Suprapubic skin (tissue), 4 donors: ENCODE measurements around the gene COA8. TPM values are rescaled to one million over a fixed set of nuclear protein-coding genes. Genes with fewer than 3 reads are reported as not detected.
"Not testable (repeated sequence)": the region's sequence is repeated elsewhere in the genome, so short reads cannot be mapped to it uniquely, and the experiment has no call there.

ENCODE experiments used
- DNase-seq, 2 donors: peaks; one replicate each; pipeline ENCODE4 v3.0.0-alpha.2; 2019; ENCODE audit warnings: low spot score in 2 of 2
- H3K27ac ChIP-seq: fragments of 200-600 bp; sonication (generic); one replicate; pipeline ENCODE4 v1.5.1; 2019
- H3K27me3 ChIP-seq: fragments of 200-600 bp; sonication (generic); one replicate; pipeline ENCODE4 v1.5.1; 2019
- H3K36me3 ChIP-seq: fragments of 200-600 bp; sonication (generic); one replicate; pipeline ENCODE4 v1.5.1; 2019
- H3K4me1 ChIP-seq: fragments of 200-600 bp; sonication (generic); one replicate; pipeline ENCODE4 v1.5.1; 2019
- H3K4me3 ChIP-seq: fragments of 200-600 bp; sonication (generic); one replicate; pipeline ENCODE4 v1.5.1; 2019; ENCODE audit warnings: mild to moderate bottlenecking
- H3K9me3 ChIP-seq: fragments of 200-600 bp; sonication (generic); one replicate; pipeline ENCODE4 v1.5.1; 2019
- CTCF ChIP-seq, 2 donors: fragments of 200-600 bp in 1 of 2; fragments of 450-650 bp in 1 of 2; sonication (generic) in 1 of 2; IDR thresholded peaks; one replicate each; pipeline ENCODE4 v1.5.1; 2016 to 2019; ENCODE audit warnings: antibody characterized with exemption in 2 of 2, mild to moderate bottlenecking in 1 of 2, moderate library complexity in 1 of 2
- EP300 ChIP-seq: sonication (generic); formaldehyde crosslinking; IDR thresholded peaks from one replicate; pipeline ENCODE4 v1.6.1; 2017; ENCODE audit warnings: antibody characterized with exemption
- POLR2A ChIP-seq, 2 donors: fragments of 450-650 bp; IDR thresholded peaks; one replicate each; pipeline ENCODE4 v1.6.1; 2017; ENCODE audit warnings: antibody characterized with exemption in 2 of 2, mild to moderate bottlenecking in 2 of 2, moderate library complexity in 2 of 2
- POLR2AphosphoS5 ChIP-seq, 3 donors: sonication (generic); formaldehyde crosslinking; IDR thresholded peaks; one replicate each; pipeline ENCODE4 v1.6.1; 2017; ENCODE audit warnings: antibody characterized with exemption in 3 of 3
- WGBS: methylation state at CpG from one replicate; pipeline ENCODE4 v1.1.5; 2018; 5-methylcytosine and 5-hydroxymethylcytosine counted together
- total RNA-seq, 4 donors: library from RNA; depleted of rRNA; stranded (reverse); fragments of >200 nt; gene quantifications; one replicate each; pipeline ENCODE4 v1.1.0, GENCODE V29; 2016

Gene COA8
- total RNA-seq, 4 donors from 2014 or later = 17.1 to 30.3 (median 21.9) TPM

- TF ChIP-seq CTCF (IDR thresholded peaks at IDR 0.05) = no peak
Measured at GRCh38 chr14:103607822-103608221, 45.1 kb downstream of the COA8 start.

DNA sequence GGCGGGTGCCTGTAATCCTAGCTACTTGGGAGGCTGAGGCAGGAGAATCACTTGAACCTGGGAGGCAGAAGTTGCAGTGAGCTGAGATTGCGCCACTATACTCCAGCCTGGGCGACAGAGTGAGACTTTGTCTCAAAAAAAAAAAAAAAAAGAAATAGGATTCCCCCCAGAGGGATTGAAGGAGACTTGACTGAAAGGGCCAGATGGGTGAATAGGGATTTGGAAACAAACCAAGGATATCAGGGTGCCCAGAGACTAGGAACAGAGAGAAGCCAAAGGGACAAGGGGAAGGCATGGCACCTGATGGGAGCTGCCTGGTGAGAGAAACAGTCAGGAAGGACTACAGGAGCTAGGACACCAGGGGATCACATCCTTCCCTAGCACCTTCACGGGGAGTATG lies 46.3 kb downstream of the COA8 start:
- 94% methylated on average over 4 of the region's 4 CpGs for WGBS
- not testable (repeated sequence) for H3K27me3 ChIP-seq, H3K4me3 ChIP-seq, H3K9me3 ChIP-seq, H3K27ac ChIP-seq, DNase-seq, H3K36me3 ChIP-seq
- peaks cover 18% of the 10 kb centered on the region for H3K4me1 ChIP-seq

More at GRCh38 chr14:103607822-103608221, 45.1 kb downstream of the COA8 start:
- no peak for DNase-seq
- WGBS = 65% methylated on average over 13 of the region's 15 CpGs
- H3K9me3 ChIP-seq = no peaks in the 10 kb centered on the region
- no peaks in the 10 kb centered on the region for H3K27me3 ChIP-seq
- H3K4me1 ChIP-seq = peaks cover 18% of the 10 kb centered on the region
- H3K36me3 ChIP-seq = no peaks in the 10 kb centered on the region
- H3K4me3 ChIP-seq = peak overlapping the region; percentile 38
- no peak overlapping the region for H3K27ac ChIP-seq

DNA sequence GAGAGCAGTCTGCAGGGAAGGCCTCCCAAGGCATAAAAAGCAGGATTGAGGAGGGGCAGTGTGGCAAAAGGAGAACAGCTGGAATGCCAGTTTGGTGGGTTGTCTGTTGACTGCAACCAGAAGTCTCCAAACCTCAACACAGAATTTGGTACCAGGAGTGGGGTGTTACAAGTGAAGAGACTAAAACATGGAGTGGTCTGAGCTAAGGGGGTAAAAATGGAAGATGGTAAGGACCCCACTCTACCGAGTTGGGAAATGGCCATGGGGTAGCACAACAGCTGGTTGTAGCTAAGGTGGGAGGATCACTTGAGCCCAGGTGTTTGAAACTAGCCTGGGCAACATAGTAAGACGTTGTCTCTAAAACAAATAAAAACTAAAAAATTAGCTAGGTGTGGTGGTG lies 48.5 kb downstream of the COA8 start:
- WGBS = 89% methylated on average over 2 of the region's 2 CpGs
- no peaks in the 10 kb centered on the region for H3K27me3 ChIP-seq
- H3K9me3 ChIP-seq = no peaks in the 10 kb centered on the region
- H3K4me3 ChIP-seq = no peak overlapping the region
- peaks cover 18% of the 10 kb centered on the region for H3K4me1 ChIP-seq
- no peak for DNase-seq
- H3K27ac ChIP-seq = no peak overlapping the region
- no peaks in the 10 kb centered on the region for H3K36me3 ChIP-seq
- TF ChIP-seq POLR2AphosphoS5 (IDR thresholded peaks at IDR 0.05) (no peak), EP300 (no peak), POLR2A (IDR thresholded peaks at IDR 0.05) (no peak), CTCF (IDR thresholded peaks at IDR 0.05) (no peak)

- DNase-seq = no peak
- Histone ChIP-seq H3K9me3 (no peaks in the 10 kb centered on the region), H3K27me3 (no peaks in the 10 kb centered on the region), H3K27ac (no peak overlapping the region), H3K4me3 (no peak overlapping the region), H3K4me1 (no peaks in the 10 kb centered on the region), H3K36me3 (no peaks in the 10 kb centered on the region)
- 93% methylated on average over 4 of the region's 4 CpGs for WGBS
- TF ChIP-seq EP300 (no peak), CTCF (IDR thresholded peaks at IDR 0.05) (no peak), POLR2AphosphoS5 (IDR thresholded peaks at IDR 0.05) (no peak), POLR2A (IDR thresholded peaks at IDR 0.05) (no peak)
Measured at GRCh38 chr14:103613517-103613916, 50.8 kb downstream of the COA8 start.

- TF ChIP-seq POLR2AphosphoS5 (IDR thresholded peaks at IDR 0.05) (no peak), POLR2A (IDR thresholded peaks at IDR 0.05) (no peak), EP300 (no peak), CTCF (IDR thresholded peaks at IDR 0.05) (no peak)
- WGBS = 90% methylated on average over 17 of the region's 17 CpGs
- Histone ChIP-seq H3K9me3 (no peaks in the 10 kb centered on the region), H3K27me3 (no peaks in the 10 kb centered on the region), H3K4me1 (no peaks in the 10 kb centered on the region), H3K27ac (no peak overlapping the region), H3K36me3 (no peaks in the 10 kb centered on the region), H3K4me3 (no peak overlapping the region)
- DNase-seq = no peak
Measured at GRCh38 chr14:103616635-103617300, 54.0 kb downstream of the COA8 start.

- TF ChIP-seq POLR2AphosphoS5 (IDR thresholded peaks at IDR 0.05) = no peak
- TF ChIP-seq POLR2A (IDR thresholded peaks at IDR 0.05) = no peak
- TF ChIP-seq CTCF (IDR thresholded peaks at IDR 0.05) = no peak
- no peak for TF ChIP-seq EP300
- 60% methylated on average over 5 of the region's 5 CpGs for WGBS
- H3K36me3 ChIP-seq = no peaks in the 10 kb centered on the region
- H3K27ac ChIP-seq = no peak overlapping the region
- DNase-seq = no peak
- H3K4me1 ChIP-seq = peaks cover 2% of the 10 kb centered on the region
- no peaks in the 10 kb centered on the region for H3K27me3 ChIP-seq
- no peak overlapping the region for H3K4me3 ChIP-seq
- no peaks in the 10 kb centered on the region for H3K9me3 ChIP-seq
Measured at GRCh38 chr14:103619057-103619456, 56.3 kb downstream of the COA8 start.
